Activated naive CD8-positive, alpha-beta T cell treated with anti-CD3 and anti-CD28 coated beads, Interleukin-2, amount 10 ng/mL, durations not matched to agents 7 days and 5 days (primary cell): ENCODE results near the gene ELOB. TPM values are rescaled to one million over a fixed set of nuclear protein-coding genes. Genes with fewer than 3 reads are reported as not detected.

Experiments used
- ATAC-seq: fragments of 150-1000 bp; cut with Tn5 transposase; one replicate; pipeline ENCODE4 v1.10.0; 2021; ENCODE audit warnings: low read depth, moderate library complexity
- POLR2A ChIA-PET: fragments of 350-600 bp; sonication (Branson Sonifier 250); formaldehyde crosslinking; loops from one replicate; lab custom pipeline; 2021; ENCODE audit warnings: antibody characterized with exemption; lab: Charles Lee
- DNase-seq: peaks from one replicate; pipeline ENCODE4 v3.0.0; 2021
- H3K27ac Mint-ChIP-seq: one replicate; pipeline ENCODE4 v1.8.0; 2022; ENCODE audit warnings: mild to moderate bottlenecking, mixed read lengths
- H3K27me3 Mint-ChIP-seq: one replicate; pipeline ENCODE4 v1.8.0; 2022; ENCODE audit warnings: mild to moderate bottlenecking, moderate library complexity, mixed read lengths
- H3K36me3 Mint-ChIP-seq: one replicate; pipeline ENCODE4 v1.8.0; 2021; ENCODE audit warnings: mild to moderate bottlenecking, mixed read lengths
- H3K4me1 Mint-ChIP-seq: one replicate; pipeline ENCODE4 v1.8.0; 2021; ENCODE audit warnings: mixed read lengths
- H3K4me3 Mint-ChIP-seq: one replicate; pipeline ENCODE4 v1.8.0; 2022; ENCODE audit warnings: mild to moderate bottlenecking, moderate library complexity, mixed read lengths
- H3K9me3 Mint-ChIP-seq: one replicate; pipeline ENCODE4 v1.8.0; 2021; ENCODE audit warnings: mixed read lengths
- total RNA-seq, 2 experiments: library from RNA; stranded (reverse); gene quantifications; one replicate each; pipeline ENCODE4 v1.2.3, GENCODE V29; 2021

ELOB gene
- total RNA-seq, 2 experiments from 2014 or later, result 205 to 210 TPM

GRCh38 chr16:2799859-2800226 is 22.8 kb upstream of the ELOB start:
- Mint-ChIP-seq H3K4me1 (no peaks in the 10 kb centered on the region), H3K27me3 (peaks cover 26% of the 10 kb centered on the region), H3K4me3 (no peak overlapping the region), H3K36me3 (no peaks in the 10 kb centered on the region), H3K9me3 (peaks cover 4% of the 10 kb centered on the region), H3K27ac (no peak overlapping the region)
- DNase-seq (no peak), ATAC-seq (no peak)
- POLR2A ChIA-PET, result no interaction called here

- DNase-seq (no peak), ATAC-seq (no peak)
- Mint-ChIP-seq H3K27me3 (peaks cover 31% of the 10 kb centered on the region), H3K4me1 (no peaks in the 10 kb centered on the region), H3K36me3 (no peaks in the 10 kb centered on the region), H3K9me3 (peaks cover 3% of the 10 kb centered on the region), H3K4me3 (no peak overlapping the region), H3K27ac (no peak overlapping the region)
- POLR2A ChIA-PET, result no interaction called here
These were observed 22.3 kb upstream of the ELOB start for GRCh38 chr16:2799205-2799858.

GRCh38 chr16:2798723-2799204 is 21.7 kb upstream of the ELOB start:
- Mint-ChIP-seq H3K9me3 (peaks cover under 1% of the 10 kb centered on the region), H3K27ac (no peak overlapping the region), H3K4me1 (no peaks in the 10 kb centered on the region), H3K27me3 (peaks cover 28% of the 10 kb centered on the region), H3K4me3 (no peak overlapping the region), H3K36me3 (no peaks in the 10 kb centered on the region)
- DNase-seq (peak; percentile 11), ATAC-seq (no peak)
- POLR2A ChIA-PET, result no interaction called here

- no peak for DNase-seq
- no peaks in the 10 kb centered on the region for H3K4me1 Mint-ChIP-seq
- ATAC-seq, result no peak
- H3K27me3 Mint-ChIP-seq, result peaks cover 33% of the 10 kb centered on the region
- POLR2A ChIA-PET, result no interaction called here
- no peak overlapping the region for H3K27ac Mint-ChIP-seq
- H3K4me3 Mint-ChIP-seq, result no peak overlapping the region
- H3K9me3 Mint-ChIP-seq, result no peaks in the 10 kb centered on the region
- no peaks in the 10 kb centered on the region for H3K36me3 Mint-ChIP-seq
These were observed 18.5 kb upstream of the ELOB start for GRCh38 chr16:2795395-2796143.

- Mint-ChIP-seq H3K27ac (no peak overlapping the region), H3K27me3 (peaks cover 40% of the 10 kb centered on the region), H3K36me3 (no peaks in the 10 kb centered on the region), H3K4me1 (no peaks in the 10 kb centered on the region), H3K9me3 (no peaks in the 10 kb centered on the region), H3K4me3 (no peak overlapping the region)
- ATAC-seq (no peak), DNase-seq (no peak)
- POLR2A ChIA-PET, result no interaction called here
These were observed 15.9 kb upstream of the ELOB start for GRCh38 chr16:2792940-2793339.

GRCh38 chr16:2791174-2791573 is 14.1 kb upstream of the ELOB start:
- POLR2A ChIA-PET, result no interaction called here
- peak; percentile 7 for DNase-seq

GRCh38 chr16:2790631-2791030 is 13.6 kb upstream of the ELOB start:
- no peak overlapping the region for H3K4me3 Mint-ChIP-seq
- POLR2A ChIA-PET, result interaction anchor here (0.7 kb wide), 1 partner anchor 1141 kb away, joined by 5 read pairs; no protein-coding TSS in a partner anchor

More at GRCh38 chr16:2791174-2791573, 14.1 kb upstream of the ELOB start:
- Mint-ChIP-seq H3K9me3 (no peaks in the 10 kb centered on the region), H3K27ac (no peak overlapping the region), H3K27me3 (peaks cover 34% of the 10 kb centered on the region), H3K4me1 (peaks cover 3% of the 10 kb centered on the region), H3K4me3 (no peak overlapping the region), H3K36me3 (no peaks in the 10 kb centered on the region)
- no peak for ATAC-seq

GRCh38 chr16:2787961-2788360 is 10.9 kb upstream of the ELOB start:
- no peak for ATAC-seq
- peaks cover 5% of the 10 kb centered on the region for H3K4me1 Mint-ChIP-seq
- H3K27me3 Mint-ChIP-seq, result peaks cover 20% of the 10 kb centered on the region
- no peaks in the 10 kb centered on the region for H3K36me3 Mint-ChIP-seq
- POLR2A ChIA-PET, result no interaction called here
- no peak overlapping the region for H3K27ac Mint-ChIP-seq
- H3K9me3 Mint-ChIP-seq, result no peaks in the 10 kb centered on the region
- H3K4me3 Mint-ChIP-seq, result no peak overlapping the region
- DNase-seq, result no peak

More at GRCh38 chr16:2790631-2791030, 13.6 kb upstream of the ELOB start:
- Mint-ChIP-seq H3K4me1 (peaks cover 3% of the 10 kb centered on the region), H3K27ac (no peak overlapping the region), H3K36me3 (no peaks in the 10 kb centered on the region), H3K9me3 (no peaks in the 10 kb centered on the region), H3K27me3 (peaks cover 30% of the 10 kb centered on the region)
- no peak for ATAC-seq
- DNase-seq, result peak; percentile 1

- H3K36me3 Mint-ChIP-seq, result no peaks in the 10 kb centered on the region
- peak within 1 kb of the TSS; percentile 42 for H3K27ac Mint-ChIP-seq
- H3K9me3 Mint-ChIP-seq, result no peaks in the 10 kb centered on the region
- no peak for ATAC-seq
- peak within 1 kb of the TSS; percentile 32 for H3K4me3 Mint-ChIP-seq
- H3K27me3 Mint-ChIP-seq, result peaks cover 19% of the 10 kb centered on the region
- peaks cover 5% of the 10 kb centered on the region for H3K4me1 Mint-ChIP-seq
- no peak for DNase-seq
- POLR2A ChIA-PET, result no interaction called here
These were observed 10.3 kb upstream of the ELOB start, which contains the start of gene PRSS33 for GRCh38 chr16:2787406-2787805. TSS of gene PRSS33 (minus strand) at chr16:2787560. CDS start at chr16:2786547, 1,013 bp downstream.

- no peak for DNase-seq
- H3K27ac Mint-ChIP-seq, result no peak overlapping the region
- peaks cover 5% of the 10 kb centered on the region for H3K4me1 Mint-ChIP-seq
- POLR2A ChIA-PET, result no interaction called here
- H3K27me3 Mint-ChIP-seq, result peaks cover 19% of the 10 kb centered on the region
- ATAC-seq, result no peak
- no peak overlapping the region for H3K4me3 Mint-ChIP-seq
- H3K9me3 Mint-ChIP-seq, result no peaks in the 10 kb centered on the region
- no peaks in the 10 kb centered on the region for H3K36me3 Mint-ChIP-seq
These were observed 9.7 kb upstream of the ELOB start for GRCh38 chr16:2786826-2787151.

- no peak overlapping the region for H3K27ac Mint-ChIP-seq
These were observed 9.2 kb upstream of the ELOB start for GRCh38 chr16:2786061-2786825.

GRCh38 chr16:2785101-2785991 is 8.3 kb upstream of the ELOB start:
- POLR2A ChIA-PET, result no interaction called here
- Mint-ChIP-seq H3K27ac (peak overlapping the region; percentile 62), H3K4me1 (peaks cover 5% of the 10 kb centered on the region), H3K4me3 (peak overlapping the region; percentile 75), H3K27me3 (peaks cover 11% of the 10 kb centered on the region), H3K9me3 (no peaks in the 10 kb centered on the region), H3K36me3 (no peaks in the 10 kb centered on the region)
- ATAC-seq, result peak; percentile 61
- DNase-seq, result peak; percentile 62

More at GRCh38 chr16:2786061-2786825, 9.2 kb upstream of the ELOB start:
- peaks cover 5% of the 10 kb centered on the region for H3K4me1 Mint-ChIP-seq
- peak overlapping the region; percentile 25 for H3K4me3 Mint-ChIP-seq
- H3K27me3 Mint-ChIP-seq, result peaks cover 16% of the 10 kb centered on the region
- POLR2A ChIA-PET, result no interaction called here
- H3K9me3 Mint-ChIP-seq, result no peaks in the 10 kb centered on the region
- H3K36me3 Mint-ChIP-seq, result no peaks in the 10 kb centered on the region
- DNase-seq (no peak), ATAC-seq (no peak)
